Vagina (tissue), 2 donors: ENCODE results near the gene GRM7.

Experiments used
- POLR2A ChIP-seq, 2 donors: fragments of 450-650 bp; IDR thresholded peaks; one replicate each; pipeline ENCODE4 v1.6.1; 2017; ENCODE audit warnings: antibody characterized with exemption in 2 of 2, mild to moderate bottlenecking in 2 of 2, moderate library complexity in 2 of 2
- POLR2AphosphoS5 ChIP-seq, 2 donors: sonication (generic); formaldehyde crosslinking; IDR thresholded peaks; one replicate each; pipeline ENCODE4 v1.9.0; 2017; ENCODE audit warnings: antibody characterized with exemption in 2 of 2, mild to moderate bottlenecking in 2 of 2, low read depth in 1 of 2; ENCODE audit not compliant: insufficient read depth in 1 of 2
- TF ChIP-seq, protein P1 (sequence below), 3 experiments: fragments of 450-650 bp in 2 of 3; fragments of 200-600 bp in 1 of 3; sonication (generic) in 1 of 3; IDR thresholded peaks; one replicate each; pipeline ENCODE4 v1.5.1; 2017 to 2019; ENCODE audit warnings: antibody characterized with exemption in 3 of 3, mild to moderate bottlenecking in 2 of 3, moderate library complexity in 2 of 3

DNA sequence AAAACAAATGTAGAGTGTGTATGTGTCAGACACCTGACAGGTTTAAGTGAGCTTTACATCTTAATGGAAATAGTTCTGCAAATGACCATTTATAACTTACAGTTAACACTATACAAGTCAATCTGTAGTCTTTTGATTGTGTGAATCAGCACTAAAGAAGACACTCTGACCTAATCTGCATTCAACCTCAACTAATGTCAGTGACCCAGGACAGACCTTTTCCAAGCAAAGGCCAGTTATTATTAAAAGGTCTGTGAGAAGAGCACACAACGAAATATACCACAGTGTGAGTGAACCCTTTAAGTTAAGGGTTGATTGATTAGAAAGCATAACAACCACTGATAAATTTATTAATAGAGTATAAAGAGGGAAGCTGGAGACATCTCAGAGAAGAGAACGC is 878.8 kb downstream of the GRM7 start:
- TF ChIP-seq, protein P1, sequence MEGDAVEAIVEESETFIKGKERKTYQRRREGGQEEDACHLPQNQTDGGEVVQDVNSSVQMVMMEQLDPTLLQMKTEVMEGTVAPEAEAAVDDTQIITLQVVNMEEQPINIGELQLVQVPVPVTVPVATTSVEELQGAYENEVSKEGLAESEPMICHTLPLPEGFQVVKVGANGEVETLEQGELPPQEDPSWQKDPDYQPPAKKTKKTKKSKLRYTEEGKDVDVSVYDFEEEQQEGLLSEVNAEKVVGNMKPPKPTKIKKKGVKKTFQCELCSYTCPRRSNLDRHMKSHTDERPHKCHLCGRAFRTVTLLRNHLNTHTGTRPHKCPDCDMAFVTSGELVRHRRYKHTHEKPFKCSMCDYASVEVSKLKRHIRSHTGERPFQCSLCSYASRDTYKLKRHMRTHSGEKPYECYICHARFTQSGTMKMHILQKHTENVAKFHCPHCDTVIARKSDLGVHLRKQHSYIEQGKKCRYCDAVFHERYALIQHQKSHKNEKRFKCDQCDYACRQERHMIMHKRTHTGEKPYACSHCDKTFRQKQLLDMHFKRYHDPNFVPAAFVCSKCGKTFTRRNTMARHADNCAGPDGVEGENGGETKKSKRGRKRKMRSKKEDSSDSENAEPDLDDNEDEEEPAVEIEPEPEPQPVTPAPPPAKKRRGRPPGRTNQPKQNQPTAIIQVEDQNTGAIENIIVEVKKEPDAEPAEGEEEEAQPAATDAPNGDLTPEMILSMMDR (IDR thresholded peaks at IDR 0.05): no peak
- no peak for TF ChIP-seq POLR2A (IDR thresholded peaks at IDR 0.05)
- no peak for TF ChIP-seq POLR2AphosphoS5 (IDR thresholded peaks at IDR 0.05; ENCODE audit: insufficient read depth in 1 of 2, low read depth in 1 of 2)
